GM21576 (cell line): ENCODE data around the gene MRPL53.
"Not testable (repeated sequence)": the region's sequence is repeated elsewhere in the genome, so short reads cannot be mapped to it uniquely, and the experiment has no call there.

Experiments
- ATAC-seq: cut with Tn5 transposase; IDR thresholded peaks from one replicate; pipeline ENCODE4 v1.9.1; 2021; ENCODE audit warnings: mild to moderate bottlenecking, moderate library complexity; ENCODE audit not compliant: unreplicated experiment

MRPL53 gene

DNA sequence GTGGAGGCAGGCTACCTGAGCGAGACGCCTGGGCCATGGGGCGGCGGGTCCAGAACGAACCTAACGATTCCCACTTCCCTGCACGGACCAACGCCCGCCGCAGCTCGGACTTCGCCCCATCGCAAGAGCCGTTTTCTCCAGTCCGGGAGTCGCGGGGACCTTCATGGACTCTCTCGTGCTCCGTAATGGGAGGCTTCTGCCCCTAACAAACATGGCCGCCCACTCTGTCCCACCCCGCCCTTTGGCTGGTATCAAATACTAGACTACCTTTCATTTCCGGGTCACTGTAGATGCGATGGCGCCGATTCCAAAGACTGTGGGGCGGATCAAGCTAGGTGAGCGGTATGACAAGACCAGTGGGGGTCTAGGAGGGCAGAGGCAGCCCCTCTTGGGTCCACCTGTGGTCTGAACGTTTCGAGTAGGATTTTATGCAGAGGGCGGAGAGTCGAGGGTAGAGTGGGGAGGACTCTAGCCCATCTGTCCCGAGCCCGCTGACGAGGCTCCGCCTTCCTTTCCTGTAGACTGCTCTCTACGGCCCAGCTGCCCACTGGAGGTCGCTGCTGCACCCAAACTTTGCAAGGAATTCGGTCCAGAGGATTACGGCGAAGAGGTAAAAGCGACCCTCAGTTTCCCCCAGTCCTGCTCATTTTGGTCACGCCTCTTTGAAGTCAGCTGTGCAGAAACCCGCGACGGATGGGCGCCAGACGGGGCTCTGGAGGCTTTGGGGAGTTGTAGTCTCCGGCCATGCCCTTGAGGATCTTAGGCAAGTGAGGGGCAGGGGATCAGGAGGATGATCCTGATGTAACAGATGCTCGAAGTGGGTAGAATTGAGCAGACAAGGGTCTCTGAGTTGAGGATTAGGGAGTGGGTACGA, 10.6 kb upstream of the MRPL53 start, which contains the start of the genes CCDC142 and TTC31:
Gene CCDC142 (minus strand): TSS at position 198 of the 874 bp plus-strand sequence. CDS start 161 bp downstream, at position 37.
Gene TTC31 (plus strand): TSS at position 281 of the 874 bp plus-strand sequence. CDS start 15 bp downstream, at position 296.
- ATAC-seq: peak; percentile 87

- peak; percentile 30 for ATAC-seq
Measured at GRCh38 chr2:74481961-74482800, 9.7 kb upstream of the MRPL53 start.

DNA sequence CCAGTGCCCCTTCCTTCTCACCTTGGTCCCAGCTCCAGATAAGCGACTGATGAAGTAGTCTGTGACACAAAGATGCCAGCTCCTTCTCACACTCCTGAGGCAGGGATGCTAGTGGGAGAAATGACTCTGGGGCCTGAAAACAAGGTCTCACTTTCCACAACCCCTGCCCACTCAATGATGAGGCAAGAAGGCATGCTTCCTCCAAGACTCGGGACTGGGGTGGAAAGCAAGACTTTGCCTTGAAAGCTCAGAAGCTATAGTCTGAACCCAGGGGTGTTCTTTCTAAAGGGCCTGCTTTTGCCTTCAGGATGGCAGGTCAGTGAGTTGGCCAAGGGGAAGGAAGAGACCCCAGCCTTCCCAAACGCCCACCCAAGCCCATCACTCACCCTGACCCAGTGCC, 9.0 kb upstream of the MRPL53 start:
- no peak for ATAC-seq

GRCh38 chr2:74474899-74475298, 2.4 kb upstream of the MRPL53 start:
- no peak for ATAC-seq

DNA sequence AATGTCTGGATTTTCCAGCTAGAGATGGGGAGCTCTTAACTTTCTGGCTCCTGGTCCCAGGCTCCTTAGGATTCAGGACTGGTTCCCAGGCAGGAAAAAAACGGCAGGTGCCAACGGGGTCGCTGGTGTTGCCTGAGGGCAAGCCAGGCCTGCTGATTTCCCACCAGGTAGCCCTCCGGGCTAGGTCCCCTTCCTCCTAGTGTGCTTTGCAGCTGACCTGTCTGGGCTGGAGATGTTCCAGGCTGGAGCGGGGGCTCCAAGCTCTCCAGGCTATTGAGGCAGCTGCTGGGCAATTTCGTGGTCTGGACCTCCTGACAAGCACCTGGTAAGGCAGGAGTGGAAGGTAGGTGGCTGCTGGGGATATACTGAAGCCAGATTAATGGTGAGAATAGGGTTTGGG, 2.0 kb upstream of the MRPL53 start:
- ATAC-seq: no peak

- ATAC-seq: no peak
Measured at GRCh38 chr2:74472945-74473258, 422 bp upstream of the MRPL53 start.

DNA sequence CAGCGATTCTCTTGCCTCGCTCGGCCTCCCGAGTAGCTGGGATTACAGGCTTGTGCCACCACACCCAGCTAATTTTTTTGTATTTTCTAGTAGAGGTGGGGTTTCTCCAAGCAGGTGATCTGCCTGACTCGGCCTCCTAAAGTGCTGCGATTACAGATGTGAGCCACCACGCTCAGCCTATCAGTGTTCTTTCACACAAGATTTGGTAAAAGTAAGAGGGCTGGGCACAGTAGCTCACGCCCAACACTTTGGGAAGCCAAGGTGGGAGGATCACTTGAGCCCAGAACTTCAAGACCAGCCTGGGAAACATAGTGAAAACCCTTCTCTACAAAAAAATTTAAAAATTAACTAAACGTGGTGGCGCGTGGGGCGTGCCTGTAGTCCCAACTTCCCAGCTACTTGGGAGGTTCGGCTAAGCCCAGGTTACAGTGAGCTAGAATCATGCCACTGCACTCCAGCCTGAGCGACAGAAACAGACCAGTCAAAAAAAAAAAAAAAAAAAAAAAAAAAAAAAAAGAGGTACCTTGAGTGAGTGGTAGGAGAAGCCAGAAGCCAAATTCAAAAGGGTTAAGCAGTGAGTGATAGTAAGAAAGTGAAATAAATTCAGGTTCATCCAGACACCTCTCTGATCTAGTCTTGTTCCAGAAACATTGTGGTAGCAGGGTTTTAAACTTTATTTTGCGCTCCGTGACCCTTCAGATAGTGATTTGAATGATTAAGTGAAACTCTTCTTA, 981 bp downstream of the MRPL53 start:
- ATAC-seq: no peak

- not testable (repeated sequence) for ATAC-seq
Measured at GRCh38 chr2:74470742-74471141, 1.7 kb downstream of the MRPL53 start.

DNA sequence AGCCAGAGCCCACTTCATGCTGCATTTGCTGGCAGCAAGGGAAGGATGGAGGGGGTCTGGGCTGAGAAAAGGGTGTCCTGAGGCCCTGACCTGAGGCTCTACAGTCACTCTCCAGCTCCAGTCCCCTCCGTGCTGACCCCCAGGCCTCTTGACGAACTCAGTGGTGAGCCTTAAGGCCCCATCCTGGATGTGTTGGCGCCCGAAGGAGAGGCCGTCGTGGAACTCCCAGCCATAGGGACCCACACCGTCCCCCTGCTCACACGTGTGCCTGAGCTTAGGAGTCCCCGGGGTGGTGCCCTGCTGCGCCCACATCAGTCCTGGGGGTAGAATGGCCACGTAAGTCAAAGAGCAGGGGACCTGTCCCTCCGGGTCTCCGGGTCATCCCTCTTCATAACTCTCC, 8.1 kb downstream of the MRPL53 start:
- peak; percentile 5 for ATAC-seq

GRCh38 chr2:74462786-74463105, 9.7 kb downstream of the MRPL53 start:
- ATAC-seq: no peak

DNA sequence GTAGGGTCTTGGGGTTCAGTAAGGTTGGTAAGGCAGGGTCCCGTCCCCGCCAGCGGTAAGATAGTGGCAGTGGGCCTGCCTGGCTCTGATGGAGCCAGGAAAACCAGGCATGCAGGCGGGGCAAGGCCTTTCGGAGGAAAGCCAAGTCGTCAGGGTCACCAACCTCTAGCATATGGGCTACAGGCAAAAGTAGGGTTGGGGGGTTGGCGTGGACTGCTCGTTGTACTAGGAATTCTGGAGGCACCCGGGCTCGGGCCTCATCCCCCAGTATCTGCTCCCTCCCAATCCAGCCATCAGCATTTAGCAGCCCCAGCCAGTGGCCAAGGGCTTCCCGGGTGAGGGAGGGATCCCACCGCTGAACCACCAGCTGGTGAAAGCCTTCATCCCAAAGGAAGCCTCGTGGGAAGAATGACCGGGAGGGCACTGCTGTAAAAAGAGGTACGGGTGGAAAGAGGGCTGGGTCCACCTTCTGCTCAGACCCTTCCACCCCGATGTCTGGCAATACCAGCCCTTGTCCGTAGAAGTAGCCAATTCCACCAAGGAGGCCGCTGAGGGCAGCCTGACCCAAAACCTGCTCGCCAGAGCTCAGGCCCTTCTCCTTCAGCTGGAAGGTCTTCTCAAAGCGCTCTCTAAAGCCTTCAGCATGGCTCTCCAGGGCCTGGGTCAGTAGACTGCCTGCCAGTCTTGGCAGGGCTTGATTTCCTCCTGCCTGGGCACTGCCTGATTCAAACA, 10.3 kb downstream of the MRPL53 start:
- ATAC-seq: no peak

- no peak for ATAC-seq
Measured at GRCh38 chr2:74461187-74462053, 11.1 kb downstream of the MRPL53 start.

- not testable (repeated sequence) for ATAC-seq
Measured at GRCh38 chr2:74460187-74460586, 12.3 kb downstream of the MRPL53 start.

DNA sequence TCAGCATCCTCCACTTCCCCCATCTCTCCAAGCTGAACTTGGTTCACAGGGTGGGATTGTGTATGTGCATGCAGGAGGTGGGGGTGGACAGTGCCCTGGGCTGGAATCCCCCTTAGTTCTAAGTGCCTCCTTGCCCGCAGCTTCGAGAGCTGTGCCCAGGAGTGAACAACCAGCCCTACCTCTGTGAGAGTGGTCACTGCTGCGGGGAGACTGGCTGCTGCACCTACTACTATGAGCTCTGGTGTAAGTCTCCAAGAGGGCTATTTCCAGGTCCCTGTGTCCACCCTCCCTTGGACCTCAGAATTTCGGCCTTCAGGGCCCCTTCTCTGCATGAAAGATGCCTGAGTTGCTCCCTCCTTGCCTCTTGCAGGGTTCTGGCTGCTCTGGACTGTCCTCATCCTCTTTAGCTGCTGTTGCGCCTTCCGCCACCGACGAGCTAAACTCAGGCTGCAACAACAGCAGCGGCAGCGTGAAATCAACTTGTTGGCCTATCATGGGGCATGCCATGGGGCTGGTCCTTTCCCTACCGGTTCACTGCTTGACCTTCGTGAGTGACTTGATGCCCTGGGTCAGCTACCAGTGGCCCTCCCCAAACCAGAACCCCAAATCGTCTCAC, 12.9 kb downstream of the MRPL53 start:
- not testable (repeated sequence) for ATAC-seq

DNA sequence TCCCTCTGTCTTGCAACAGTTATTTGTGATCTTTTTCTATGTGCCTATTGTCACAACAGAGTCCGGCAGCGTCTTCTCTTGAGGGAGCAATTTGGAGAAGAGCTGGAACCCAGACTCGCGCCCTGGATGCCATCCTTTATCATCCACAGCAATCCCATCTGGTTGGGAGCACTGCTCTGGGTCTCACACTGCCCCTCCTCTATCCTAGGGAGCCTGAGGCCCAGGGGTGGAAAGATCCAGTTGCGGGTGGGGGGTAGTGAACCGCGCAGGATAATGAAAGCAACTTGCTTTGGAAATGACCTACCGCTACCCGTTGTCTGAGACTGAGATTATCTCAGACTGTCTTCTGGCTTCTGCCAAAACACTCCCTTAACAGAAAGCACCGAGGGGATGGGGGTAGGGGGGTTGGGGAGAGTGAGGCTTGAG, 13.5 kb downstream of the MRPL53 start:
- no peak for ATAC-seq

- peak; percentile 79 for ATAC-seq
Measured at GRCh38 chr2:74458132-74458937, 14.1 kb downstream of the MRPL53 start, which contains the start of gene WBP1. TSS of gene WBP1 (plus strand) at chr2:74458438. CDS start at chr2:74458603, 165 bp downstream.

- ATAC-seq: peak; percentile 25
Measured at GRCh38 chr2:74457549-74458131, 14.8 kb downstream of the MRPL53 start.

DNA sequence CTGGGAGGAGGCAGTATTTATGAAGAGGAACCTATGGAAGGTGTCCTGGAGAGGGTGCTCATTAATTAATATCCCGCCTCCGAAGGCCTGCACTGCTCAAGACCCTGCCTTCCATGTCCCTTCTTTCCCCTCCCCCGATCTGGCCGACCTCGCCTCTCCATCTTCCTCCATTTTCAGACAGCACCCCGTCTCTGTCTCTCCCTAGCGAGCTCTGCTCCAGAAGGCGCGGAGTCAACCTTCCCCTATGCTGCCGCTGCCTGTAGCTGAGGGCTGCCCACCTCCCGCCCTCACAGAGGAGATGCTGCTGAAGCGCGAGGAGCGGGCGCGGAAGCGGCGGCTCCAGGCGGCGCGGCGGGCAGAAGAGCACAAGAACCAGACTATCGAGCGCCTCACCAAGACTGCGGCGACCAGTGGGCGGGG, 15.3 kb downstream of the MRPL53 start:
- no peak for ATAC-seq
